ENCODE measurements around the gene MLLT1.

GRCh38 chr19:6261883-6262282 lies 17.9 kb downstream of the MLLT1 start:
- TF ChIP-seq, protein P1, sequence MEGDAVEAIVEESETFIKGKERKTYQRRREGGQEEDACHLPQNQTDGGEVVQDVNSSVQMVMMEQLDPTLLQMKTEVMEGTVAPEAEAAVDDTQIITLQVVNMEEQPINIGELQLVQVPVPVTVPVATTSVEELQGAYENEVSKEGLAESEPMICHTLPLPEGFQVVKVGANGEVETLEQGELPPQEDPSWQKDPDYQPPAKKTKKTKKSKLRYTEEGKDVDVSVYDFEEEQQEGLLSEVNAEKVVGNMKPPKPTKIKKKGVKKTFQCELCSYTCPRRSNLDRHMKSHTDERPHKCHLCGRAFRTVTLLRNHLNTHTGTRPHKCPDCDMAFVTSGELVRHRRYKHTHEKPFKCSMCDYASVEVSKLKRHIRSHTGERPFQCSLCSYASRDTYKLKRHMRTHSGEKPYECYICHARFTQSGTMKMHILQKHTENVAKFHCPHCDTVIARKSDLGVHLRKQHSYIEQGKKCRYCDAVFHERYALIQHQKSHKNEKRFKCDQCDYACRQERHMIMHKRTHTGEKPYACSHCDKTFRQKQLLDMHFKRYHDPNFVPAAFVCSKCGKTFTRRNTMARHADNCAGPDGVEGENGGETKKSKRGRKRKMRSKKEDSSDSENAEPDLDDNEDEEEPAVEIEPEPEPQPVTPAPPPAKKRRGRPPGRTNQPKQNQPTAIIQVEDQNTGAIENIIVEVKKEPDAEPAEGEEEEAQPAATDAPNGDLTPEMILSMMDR (IDR thresholded peaks at IDR 0.05), result no peak
- TF ChIP-seq POLR2A (IDR thresholded peaks at IDR 0.05) (no peak), POLR2AphosphoS5 (IDR thresholded peaks at IDR 0.05) (no peak), EP300 (IDR thresholded peaks at IDR 0.05) (no peak)

Measured in suprapubic skin (tissue), 4 donors.